ENCODE results near the gene PALLD.
"Not testable (repeated sequence)": the region's sequence is repeated elsewhere in the genome, so short reads cannot be mapped to it uniquely, and the experiment has no call there.

DNA sequence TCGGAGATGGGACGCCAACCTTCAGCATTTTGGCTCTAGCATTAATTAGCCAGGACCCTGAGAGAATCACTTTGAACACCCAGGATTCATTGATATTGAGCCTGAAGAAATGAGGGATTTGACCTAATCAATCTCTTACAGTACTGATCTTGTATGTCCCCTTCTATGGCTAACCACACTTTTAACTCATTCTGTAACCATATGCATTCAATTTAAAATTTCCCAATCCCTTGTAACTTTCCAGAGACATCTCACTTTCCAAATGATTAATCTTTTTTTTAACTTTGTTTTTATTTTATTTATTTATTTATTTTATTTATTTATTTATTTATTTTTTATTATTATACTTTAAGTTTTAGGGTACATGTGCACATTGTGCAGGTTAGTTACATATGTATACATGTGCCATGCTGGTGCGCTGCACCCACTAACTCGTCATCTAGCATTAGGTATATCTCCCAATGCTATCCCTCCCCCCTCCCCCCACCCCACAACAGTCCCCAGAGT, 205.8 kb downstream of the PALLD start:
- not testable (repeated sequence) for TF ChIP-seq POLR2A, CTCF, EP300 (IDR thresholded peaks at IDR 0.05)
